Diencephalon (tissue), 1 donor: ENCODE results near the gene ATG2B. TPM values are rescaled to one million over a fixed set of nuclear protein-coding genes. Genes with fewer than 3 reads are reported as not detected.

ENCODE experiments used
- small RNA-seq: library from RNA; depleted of rRNA; stranded (forward); fragments of <200 nt; gene quantifications from one replicate; pipeline ENCODE3, GENCODE V24; 2014
- total RNA-seq: library from RNA; depleted of rRNA; stranded (reverse); fragments of >200 nt; gene quantifications from one replicate; pipeline ENCODE4 v1.2.3, GENCODE V29; 2014

ATG2B gene
- 37.6 TPM for total RNA-seq

GRCh38 chr14:96362965-96363750, at the start of gene ATG2B, which contains the start of gene GSKIP:
ATG2B (minus strand) TSS chr14:96363341; CDS start chr14:96362976, 365 bp downstream.
GSKIP (plus strand) TSS chr14:96363526; CDS start chr14:96382248, 18,722 bp downstream.

GRCh38 chr14:96255501-96256366, 107.4 kb downstream of the ATG2B start, which contains the start of gene BDKRB1:
BDKRB1 (plus strand) TSS chr14:96256210; CDS start chr14:96263683, 7,473 bp downstream.

Small RNA genes lying within 50 kb of the gene (small RNA-seq; reads per million reads assigned to genes)
- gene RNU2-33P: 0.18 reads per million

Other genes with a start within 250 kb of the ATG2B start
- 0.69 TPM for gene BDKRB2, start 158.5 kb downstream of the ATG2B start, total RNA-seq
- not detected for gene BDKRB1, start 107.1 kb downstream of the ATG2B start, total RNA-seq
- gene GSKIP, start 185 bp upstream of the ATG2B start, total RNA-seq: 37.8 TPM
- 7.6 TPM for gene AK7, start 28.8 kb upstream of the ATG2B start, total RNA-seq
- gene PAPOLA, start 139.0 kb upstream of the ATG2B start, total RNA-seq: 229 TPM